CD4-positive, alpha-beta T cell treated with Interleukin-6 at 100 ng/mL for 8 hours (primary cell): ENCODE data around the gene HS1BP3.

Experiments
- DNase-seq: peaks from one replicate; pipeline ENCODE4 v3.0.0-alpha.2; 2020; ENCODE audit warnings: mixed read lengths, low spot score

The HS1BP3 gene

GRCh38 chr2:20617081-20617575 lies 33.8 kb downstream of the HS1BP3 start:
- DNase-seq, result no peak

DNA sequence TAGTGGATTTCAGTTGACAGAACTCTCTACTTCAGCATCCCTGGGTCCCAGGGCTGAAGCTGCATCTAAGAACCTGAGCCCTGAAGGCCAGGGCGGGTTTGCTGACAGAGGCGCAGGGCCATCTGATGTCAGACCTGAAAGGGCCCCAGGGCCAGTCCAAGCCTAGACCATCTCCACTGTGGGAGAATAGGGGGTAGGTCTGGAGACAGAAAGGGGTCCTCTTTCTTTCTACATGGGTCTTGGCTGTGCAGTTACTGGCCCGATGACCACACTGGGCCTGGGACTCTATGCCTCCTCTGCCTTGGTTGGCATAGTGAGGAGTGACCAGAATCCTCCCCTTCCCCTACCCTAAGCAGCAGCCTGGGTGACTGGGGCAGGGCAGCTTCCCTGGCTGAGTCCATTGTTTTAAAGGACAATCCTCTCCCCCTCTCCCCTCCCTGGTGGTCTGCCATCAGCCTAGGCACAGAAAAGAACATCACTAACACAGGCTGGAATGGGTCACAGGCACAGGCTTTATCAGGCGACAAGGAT lies 34.5 kb downstream of the HS1BP3 start:
- DNase-seq, result no peak

DNA sequence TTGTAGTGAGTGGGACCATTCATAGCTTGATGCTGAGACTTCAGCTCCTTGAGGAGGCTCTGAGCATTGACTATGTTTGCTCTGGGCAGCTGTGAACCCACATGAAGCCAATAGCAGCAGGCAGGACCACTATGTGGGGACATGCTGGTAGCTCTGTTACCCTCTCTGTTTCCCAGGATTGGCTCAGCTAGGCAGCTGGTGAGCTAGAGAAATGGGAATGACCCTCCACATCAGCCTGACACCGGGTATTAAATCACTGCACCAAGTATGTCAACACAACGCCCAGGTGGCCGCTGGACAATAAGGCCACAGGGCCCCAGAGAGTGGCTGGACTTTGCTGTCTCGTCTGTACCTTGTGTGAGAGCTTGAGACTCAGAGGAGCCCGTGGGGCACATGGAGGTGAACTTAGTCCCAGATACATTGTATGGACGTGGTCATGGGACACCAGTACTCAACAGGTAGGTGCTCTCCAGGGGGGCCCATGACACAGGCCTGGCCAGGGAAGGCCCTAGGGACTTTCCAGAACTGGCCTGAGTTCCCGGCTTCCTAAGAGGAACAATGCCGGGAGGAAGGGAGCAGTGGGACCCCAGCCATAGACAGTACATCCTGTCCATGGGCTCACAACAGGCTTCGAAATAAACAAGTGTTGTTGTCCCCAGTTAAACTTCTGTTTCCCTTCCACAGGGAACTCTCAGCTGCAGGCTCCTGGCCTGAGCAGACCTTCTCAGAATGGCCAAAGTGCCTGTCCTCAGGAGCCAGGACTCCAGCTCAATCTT lies 35.2 kb downstream of the HS1BP3 start:
- no peak for DNase-seq

GRCh38 chr2:20615068-20615465 lies 35.8 kb downstream of the HS1BP3 start:
- no peak for DNase-seq

GRCh38 chr2:20614201-20615067 lies 36.5 kb downstream of the HS1BP3 start:
- no peak for DNase-seq

- no peak for DNase-seq
Measured at GRCh38 chr2:20612925-20613916, 37.7 kb downstream of the HS1BP3 start.

GRCh38 chr2:20611844-20612356 lies 39.0 kb downstream of the HS1BP3 start:
- no peak for DNase-seq

DNA sequence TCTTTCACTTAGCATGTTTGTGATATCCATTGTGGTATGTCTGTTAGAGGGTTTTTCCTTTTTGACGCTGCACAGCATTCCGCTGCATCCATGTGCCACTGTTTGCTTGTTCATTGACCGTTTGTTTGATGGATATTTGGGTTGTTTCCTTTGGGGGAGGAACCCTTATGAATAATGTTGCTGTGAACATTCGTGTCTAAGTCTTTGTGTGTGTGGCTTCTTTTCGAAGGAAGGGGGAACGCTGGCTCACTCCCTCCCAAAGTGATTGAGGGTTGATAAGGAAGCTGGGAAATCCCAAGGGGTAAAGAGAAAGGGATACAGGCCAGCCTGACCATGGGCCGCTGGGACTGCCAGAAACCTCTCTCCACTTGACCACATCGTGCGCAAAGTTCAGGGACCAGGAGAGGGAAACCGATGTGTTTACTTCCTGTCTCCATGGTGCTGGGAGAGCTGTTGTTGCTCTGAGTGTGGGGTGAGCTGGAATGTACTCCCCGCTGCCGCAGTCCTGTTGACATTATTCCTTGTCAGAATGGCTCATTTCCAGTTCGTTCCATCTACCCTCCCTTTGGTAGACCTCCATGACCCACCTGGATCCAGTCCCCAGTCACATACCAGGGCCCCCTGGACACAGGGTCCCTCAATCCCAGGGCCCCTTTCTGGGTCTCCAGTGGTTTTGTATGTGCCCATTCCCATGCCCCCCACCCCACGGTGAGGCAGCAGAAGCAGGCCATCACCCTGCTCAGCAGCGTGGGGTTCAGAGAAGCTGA lies 39.6 kb downstream of the HS1BP3 start:
- no peak for DNase-seq

DNA sequence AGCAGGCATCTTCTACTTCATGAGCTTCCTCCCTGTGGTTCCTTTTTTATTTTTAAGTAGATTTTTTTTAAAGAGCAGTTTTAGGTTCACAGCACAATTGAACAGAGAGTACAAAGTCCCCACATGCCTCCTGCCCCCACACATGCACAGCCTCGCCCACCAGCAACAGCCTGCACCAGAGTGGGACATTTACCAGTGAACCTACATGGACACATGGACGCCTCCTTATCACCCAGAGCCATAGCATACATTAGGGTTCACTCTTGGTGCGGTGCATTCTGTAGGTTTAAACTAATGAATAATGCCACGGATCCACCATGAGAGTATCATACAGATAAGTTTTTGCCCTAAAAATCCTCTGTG lies 40.9 kb downstream of the HS1BP3 start:
- DNase-seq, result no peak

DNA sequence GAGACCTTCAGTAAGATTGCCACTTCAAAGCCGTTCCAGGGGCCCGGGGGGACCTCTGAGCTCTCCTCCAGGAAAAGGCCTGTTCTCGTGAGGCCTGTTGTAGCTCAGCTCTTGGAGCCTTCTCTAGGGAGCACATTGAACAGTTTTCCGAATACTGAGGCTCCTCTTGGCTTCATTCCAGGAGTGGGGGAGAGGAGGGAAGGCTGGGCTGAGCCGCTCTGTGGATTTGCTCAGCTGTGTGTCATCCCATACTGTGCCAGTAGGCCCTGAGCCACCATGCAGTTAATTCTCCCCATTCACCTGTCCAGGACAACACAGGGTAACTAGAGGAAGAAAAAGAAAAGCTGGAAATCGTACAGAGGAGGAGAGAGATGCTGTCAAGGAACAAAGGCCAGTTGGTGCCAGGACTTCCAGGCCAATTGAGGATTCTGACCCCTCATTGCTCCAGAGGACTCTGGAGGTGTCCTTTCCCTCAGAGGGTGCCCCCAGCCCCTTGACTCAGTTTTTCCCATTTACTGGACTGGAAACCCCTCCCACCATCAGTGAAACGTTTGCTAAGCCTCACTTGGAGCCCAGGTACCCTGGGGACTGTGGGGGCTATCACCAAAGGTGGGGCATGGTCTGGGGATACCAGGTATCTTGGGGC lies 41.4 kb downstream of the HS1BP3 start:
- no peak for DNase-seq

- DNase-seq, result no peak
Measured at GRCh38 chr2:20608666-20609348, 42.1 kb downstream of the HS1BP3 start.

DNA sequence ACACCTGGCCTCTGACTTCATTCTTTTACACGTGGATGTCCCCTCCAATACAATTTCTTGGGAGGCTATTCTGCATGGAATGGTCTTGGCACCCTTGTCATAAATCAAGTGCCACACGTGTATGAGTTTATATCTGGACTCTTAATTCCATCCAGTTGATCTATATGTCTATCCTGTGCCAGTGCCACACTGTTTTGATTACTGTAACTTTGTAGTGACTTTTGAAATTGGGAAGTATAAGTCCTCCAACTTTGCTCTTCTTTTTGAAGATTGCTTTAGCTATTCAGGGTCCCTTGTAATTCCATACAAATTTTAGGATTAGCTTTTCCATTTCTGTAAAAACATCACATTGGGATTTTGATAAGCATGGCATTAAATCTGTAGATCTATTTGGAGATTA lies 43.5 kb downstream of the HS1BP3 start:
- no peak for DNase-seq

DNA sequence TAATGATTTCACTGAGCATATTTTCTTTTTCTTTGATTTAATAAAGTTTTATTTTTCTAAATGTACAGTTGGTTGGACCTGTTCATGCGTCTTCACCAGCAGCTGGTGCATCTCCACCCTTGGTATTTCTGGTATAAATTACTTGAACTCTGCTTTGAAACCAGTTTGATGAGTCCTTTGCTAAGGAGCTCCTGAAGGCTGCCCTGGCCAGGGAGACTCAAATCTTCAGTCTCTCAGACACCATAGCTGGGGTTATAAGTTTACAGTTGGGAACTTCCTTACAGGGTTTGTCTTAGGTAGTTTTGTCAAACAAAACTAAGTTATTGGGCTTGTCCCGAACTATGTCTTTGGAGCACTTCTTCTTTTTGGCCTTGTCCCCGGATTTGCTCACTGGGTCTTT lies 44.7 kb downstream of the HS1BP3 start:
- no peak for DNase-seq

GRCh38 chr2:20604951-20605381 lies 45.9 kb downstream of the HS1BP3 start:
- DNase-seq, result no peak

DNA sequence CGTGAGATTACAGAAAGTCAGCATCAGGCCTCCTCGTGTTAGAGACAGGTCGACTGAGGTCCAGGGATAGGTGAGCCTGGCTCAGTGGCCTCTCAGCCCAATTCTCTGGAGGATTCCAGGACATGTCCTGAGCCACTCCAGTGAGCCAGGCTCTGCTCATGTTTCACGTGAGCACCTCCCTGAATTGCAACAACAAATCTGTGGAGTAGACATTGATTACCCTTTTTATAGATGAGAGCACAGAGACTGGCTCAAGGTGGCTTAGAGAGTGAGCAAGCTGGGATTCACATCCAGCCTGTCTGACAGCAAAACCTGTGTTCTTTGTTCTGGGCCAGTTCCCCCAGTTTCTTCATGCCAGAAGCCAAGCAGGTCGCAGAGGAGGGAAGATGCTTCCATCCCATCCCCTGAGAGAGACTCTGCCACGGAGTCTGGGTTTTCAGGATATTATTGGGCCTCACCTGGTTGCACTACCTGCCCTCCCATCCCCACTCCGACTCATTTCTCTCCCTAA lies 46.4 kb downstream of the HS1BP3 start:
- no peak for DNase-seq

DNA sequence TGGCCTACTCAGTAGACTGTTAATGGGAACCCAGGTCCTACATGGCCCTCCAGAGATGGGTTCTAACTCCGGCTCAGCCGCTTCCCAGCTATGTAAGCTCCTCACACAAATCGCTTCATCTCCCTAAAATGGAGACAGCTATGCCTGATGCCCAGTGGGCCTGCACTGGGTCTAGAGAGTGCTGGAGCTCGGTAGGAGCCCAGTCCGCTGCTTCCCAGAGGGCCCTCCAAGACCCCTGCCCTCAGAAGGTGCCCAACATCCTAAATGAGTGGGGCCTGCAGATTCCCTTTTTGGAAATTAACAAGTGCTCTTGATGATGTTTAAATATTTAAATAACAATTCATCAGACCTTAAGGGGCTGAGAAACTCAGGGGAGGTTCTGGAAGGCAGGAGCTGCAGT lies 47.1 kb downstream of the HS1BP3 start:
- no peak for DNase-seq

DNA sequence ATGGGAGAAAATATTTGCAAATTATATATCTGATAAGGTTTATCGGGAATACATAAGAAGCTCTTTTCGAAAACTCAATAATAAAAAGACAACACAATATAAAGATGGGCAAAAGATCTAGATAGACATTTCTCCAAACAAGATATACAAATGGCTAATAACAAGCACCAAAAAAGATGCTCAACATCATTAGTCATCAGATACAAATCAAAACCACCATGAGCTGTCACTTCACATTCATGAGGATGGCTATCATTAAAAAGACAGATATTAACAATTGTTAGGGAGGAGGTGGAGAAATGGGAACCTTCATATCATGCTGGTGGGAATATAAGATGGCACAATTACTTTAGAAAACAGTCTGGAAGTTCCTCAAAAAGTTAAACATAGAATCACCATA lies 48.1 kb downstream of the HS1BP3 start:
- no peak for DNase-seq

GRCh38 chr2:20600756-20601325 lies 50.1 kb downstream of the HS1BP3 start:
- DNase-seq, result no peak

DNA sequence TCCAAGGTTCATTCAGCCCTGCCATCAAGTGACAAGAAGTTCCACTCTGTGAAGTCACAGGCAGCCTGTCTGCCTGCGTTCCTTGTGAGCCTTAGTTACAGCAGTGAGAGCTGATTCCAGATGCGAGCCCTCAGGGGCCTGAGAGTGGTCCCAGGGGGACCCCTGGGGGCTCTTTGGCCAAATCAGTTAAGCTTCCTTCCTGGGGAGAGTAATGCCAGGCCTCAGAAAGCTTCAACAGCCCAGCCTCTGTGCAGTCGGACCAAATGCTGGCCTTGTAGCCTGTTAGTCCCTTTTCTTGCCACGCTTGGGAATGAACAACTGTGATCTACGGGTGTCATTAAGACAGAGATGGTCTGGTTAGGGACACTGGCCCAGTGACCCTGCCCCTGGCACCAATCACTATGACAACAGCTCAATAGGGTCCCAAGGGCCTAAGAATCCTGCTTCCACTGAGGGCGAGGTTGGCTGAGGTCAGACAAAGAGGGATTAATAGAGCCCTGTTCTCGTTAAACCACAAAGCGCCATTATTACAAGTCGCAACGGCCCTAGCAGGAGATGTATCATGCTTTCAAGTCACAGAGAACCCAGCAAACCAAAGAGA lies 50.9 kb downstream of the HS1BP3 start:
- DNase-seq, result no peak
